HepG2 (cell line): ENCODE data around the gene UCKL1. TPM values are rescaled to one million over a fixed set of nuclear protein-coding genes. Genes with fewer than 3 reads are reported as not detected.
A peak's percentile ranks its signal among the peaks of the same experiment; 100 is the strongest.

Source experiments
- DZIP1 ChIP-seq: sonication (generic); formaldehyde crosslinking; IDR thresholded peaks from 2 replicates; pipeline ENCODE4 v1.5.0; 2020; ENCODE audit warnings: mild to moderate bottlenecking, missing genetic modification reagents
- FLYWCH1 ChIP-seq: sonication (generic); formaldehyde crosslinking; IDR thresholded peaks from 2 replicates; pipeline ENCODE4 v1.8.1; 2023; ENCODE audit warnings: mild to moderate bottlenecking, missing genetic modification reagents
- FOXA3 ChIP-seq: IDR thresholded peaks from 2 replicates; pipeline ENCODE4 v1.6.1; 2016; ENCODE audit warnings: missing genetic modification reagents, missing compliant biosample characterization
- HHEX ChIP-seq: IDR thresholded peaks from 2 replicates; pipeline ENCODE4 v1.6.1; 2016; ENCODE audit warnings: control low read depth
- HINFP ChIP-seq: sonication (generic); formaldehyde crosslinking; IDR thresholded peaks from 2 replicates; pipeline ENCODE4 v1.4.0; 2020; ENCODE audit warnings: low read depth, mild to moderate bottlenecking, missing genetic modification reagents
- MXD4 ChIP-seq: IDR thresholded peaks from 2 replicates; pipeline ENCODE4 v1.6.1; 2016; ENCODE audit warnings: mild to moderate bottlenecking, missing biosample characterization, missing genetic modification reagents
- NCOA2 ChIP-seq: sonication (generic); formaldehyde crosslinking; IDR thresholded peaks from 2 replicates; pipeline ENCODE4 v1.8.0; 2022; ENCODE audit warnings: inconsistent platforms
- PHF5A ChIP-seq: IDR thresholded peaks from one replicate; pipeline ENCODE4 v1.6.1; 2018; ENCODE audit warnings: low read depth, missing genetic modification reagents; ENCODE audit not compliant: unreplicated experiment
- SIX4 ChIP-seq: sonication (generic); formaldehyde crosslinking; IDR thresholded peaks from 2 replicates; pipeline ENCODE4 v1.4.0; 2020; ENCODE audit warnings: missing genetic modification reagents
- ZNF12 ChIP-seq: sonication (generic); formaldehyde crosslinking; IDR thresholded peaks from 2 replicates; pipeline ENCODE4 v1.5.0; 2020; ENCODE audit warnings: missing genetic modification reagents
- ZNF263 ChIP-seq: sonication (generic); formaldehyde crosslinking; IDR thresholded peaks from 2 replicates; pipeline ENCODE4 v1.4.0; 2020; ENCODE audit warnings: missing genetic modification reagents
- ZNF275 ChIP-seq: sonication (generic); formaldehyde crosslinking; IDR thresholded peaks from 2 replicates; pipeline ENCODE4 v1.8.0; 2022; ENCODE audit warnings: missing genetic modification reagents, mild to moderate bottlenecking, inconsistent platforms, borderline replicate concordance
- ZNF329 ChIP-seq: sonication (generic); formaldehyde crosslinking; IDR thresholded peaks from 2 replicates; pipeline ENCODE4 v1.9.0; 2021; ENCODE audit warnings: low read depth, mild to moderate bottlenecking, missing genetic modification reagents
- ZNF557 ChIP-seq: sonication (generic); formaldehyde crosslinking; IDR thresholded peaks from 2 replicates; pipeline ENCODE4 v1.4.0; 2020; ENCODE audit warnings: missing genetic modification reagents
- ZNF629 ChIP-seq: sonication (generic); formaldehyde crosslinking; conservative IDR thresholded peaks from 2 replicates; pipeline ENCODE4 v1.5.0; 2020; ENCODE audit warnings: missing genetic modification reagents
- ZNF83 ChIP-seq: sonication (generic); formaldehyde crosslinking; IDR thresholded peaks from 2 replicates; pipeline ENCODE4 v1.4.0; 2020; ENCODE audit warnings: missing genetic modification reagents, mild to moderate bottlenecking, borderline replicate concordance
- ZNF883 ChIP-seq: sonication (generic); formaldehyde crosslinking; IDR thresholded peaks from 2 replicates; pipeline ENCODE4 v1.5.1; 2020; ENCODE audit warnings: mild to moderate bottlenecking, missing genetic modification reagents; ENCODE audit errors: not compliant biosample characterization
- polyA plus RNA-seq, 8 experiments: library from polyadenylated mRNA; depleted of rRNA in 3 of 8; stranded (reverse) in 7 of 8; unstranded in 1 of 8; fragments of >200 nt; fragmentation: Illumina TruSeq in 4 of 8; extraction: Trizol in 4 of 8; gene quantifications; 2 replicates each; pipeline versions ENCODE4 v1.2.1 to v1.2.3, GENCODE V29; 2011 to 2016; ENCODE audit warnings: low read depth in 4 of 8, missing spikeins in 1 of 8, mixed read lengths in 1 of 8; ENCODE audit not compliant: insufficient read depth in 1 of 8
- total RNA-seq, 5 experiments: library from RNA; depleted of rRNA; stranded (reverse); fragments of >200 nt; fragmentation: Illumina TruSeq; extraction: Trizol; gene quantifications; 2 replicates each; pipeline ENCODE4 v1.2.3, GENCODE V29; 2016; ENCODE audit warnings: low read depth in 1 of 5
- TF ChIP-seq, protein P1 (sequence below): sonication (generic); formaldehyde crosslinking; IDR thresholded peaks from 2 replicates; pipeline ENCODE4 v1.4.0; 2020; ENCODE audit warnings: mild to moderate bottlenecking, low read depth, missing genetic modification reagents
- TF ChIP-seq, protein P2 (sequence below): sonication (generic); formaldehyde crosslinking; IDR thresholded peaks from 2 replicates; pipeline ENCODE4 v1.4.0; 2020; ENCODE audit warnings: missing genetic modification reagents, borderline replicate concordance
- TF ChIP-seq, protein P3 (sequence below): IDR thresholded peaks from 2 replicates; pipeline ENCODE4 v1.6.1; 2016; ENCODE audit warnings: missing genetic modification reagents, missing compliant biosample characterization

Gene UCKL1
- total and polyA plus RNA-seq, 2 of the 13 experiments (the other 11 are each of a cell fraction or from before 2014, with no cell fraction given) = 50.2 to 126 TPM

GRCh38 chr20:63894358-63895201 lies 61.6 kb downstream of the UCKL1 start, which contains the start of gene DNAJC5 (continued):
- TF ChIP-seq HINFP (peak; percentile 82; the same call in 1 of the 2 replicates), ZNF275 (CRISPR knock-in tag) (no peak), FLYWCH1 (CRISPR knock-in tag) (no peak), HHEX (CRISPR knock-in tag) (0 out of 2 replicates have a peak, but pooled peaks have one; percentile 29), ZNF883 (CRISPR knock-in tag) (peak; percentile 76), ZNF12 (CRISPR knock-in tag) (no peak), SIX4 (CRISPR knock-in tag) (no peak), FOXA3 (CRISPR knock-in tag) (peak; percentile 61), NCOA2 (CRISPR knock-in tag) (peak; percentile 41; the same call in 1 of the 2 replicates), MXD4 (peak; percentile 96), DZIP1 (CRISPR knock-in tag) (peak; percentile 96), ZNF263 (peak; percentile 36), ZNF83 (CRISPR knock-in tag) (peak; percentile 24; the same call in 1 of the 2 replicates), ZNF329 (CRISPR knock-in tag) (0 out of 2 replicates have a peak, but pooled peaks have one; percentile 24), PHF5A (peak; percentile 81), ZNF557 (CRISPR knock-in tag) (0 out of 2 replicates have a peak, but pooled peaks have one; percentile 76), ZNF629 (CRISPR knock-in tag) (no peak)
- TF ChIP-seq, protein P1, sequence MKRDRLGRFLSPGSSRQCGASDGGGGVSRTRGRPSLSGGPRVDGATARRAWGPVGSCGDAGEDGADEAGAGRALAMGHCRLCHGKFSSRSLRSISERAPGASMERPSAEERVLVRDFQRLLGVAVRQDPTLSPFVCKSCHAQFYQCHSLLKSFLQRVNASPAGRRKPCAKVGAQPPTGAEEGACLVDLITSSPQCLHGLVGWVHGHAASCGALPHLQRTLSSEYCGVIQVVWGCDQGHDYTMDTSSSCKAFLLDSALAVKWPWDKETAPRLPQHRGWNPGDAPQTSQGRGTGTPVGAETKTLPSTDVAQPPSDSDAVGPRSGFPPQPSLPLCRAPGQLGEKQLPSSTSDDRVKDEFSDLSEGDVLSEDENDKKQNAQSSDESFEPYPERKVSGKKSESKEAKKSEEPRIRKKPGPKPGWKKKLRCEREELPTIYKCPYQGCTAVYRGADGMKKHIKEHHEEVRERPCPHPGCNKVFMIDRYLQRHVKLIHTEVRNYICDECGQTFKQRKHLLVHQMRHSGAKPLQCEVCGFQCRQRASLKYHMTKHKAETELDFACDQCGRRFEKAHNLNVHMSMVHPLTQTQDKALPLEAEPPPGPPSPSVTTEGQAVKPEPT (CRISPR knock-in tag) = peak; percentile 25; the same call in 1 of the 2 replicates
- TF ChIP-seq, protein P2, sequence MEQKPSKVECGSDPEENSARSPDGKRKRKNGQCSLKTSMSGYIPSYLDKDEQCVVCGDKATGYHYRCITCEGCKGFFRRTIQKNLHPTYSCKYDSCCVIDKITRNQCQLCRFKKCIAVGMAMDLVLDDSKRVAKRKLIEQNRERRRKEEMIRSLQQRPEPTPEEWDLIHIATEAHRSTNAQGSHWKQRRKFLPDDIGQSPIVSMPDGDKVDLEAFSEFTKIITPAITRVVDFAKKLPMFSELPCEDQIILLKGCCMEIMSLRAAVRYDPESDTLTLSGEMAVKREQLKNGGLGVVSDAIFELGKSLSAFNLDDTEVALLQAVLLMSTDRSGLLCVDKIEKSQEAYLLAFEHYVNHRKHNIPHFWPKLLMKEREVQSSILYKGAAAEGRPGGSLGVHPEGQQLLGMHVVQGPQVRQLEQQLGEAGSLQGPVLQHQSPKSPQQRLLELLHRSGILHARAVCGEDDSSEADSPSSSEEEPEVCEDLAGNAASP = peak; percentile 59; the same call in 1 of the 2 replicates
- TF ChIP-seq, protein P3, sequence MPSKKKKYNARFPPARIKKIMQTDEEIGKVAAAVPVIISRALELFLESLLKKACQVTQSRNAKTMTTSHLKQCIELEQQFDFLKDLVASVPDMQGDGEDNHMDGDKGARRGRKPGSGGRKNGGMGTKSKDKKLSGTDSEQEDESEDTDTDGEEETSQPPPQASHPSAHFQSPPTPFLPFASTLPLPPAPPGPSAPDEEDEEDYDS (CRISPR knock-in tag) = peak; percentile 85; the same call in 1 of the 2 replicates
